Kidney epithelial cell (primary cell): ENCODE measurements around the gene KRT25. TPM values are rescaled to one million over a fixed set of nuclear protein-coding genes. Genes with fewer than 3 reads are reported as not detected.

Experiments
- DNase-seq: peaks from one replicate; pipeline ENCODE4 v3.0.0-alpha.2; 2010; ENCODE audit warnings: low read depth
- H3K27me3 ChIP-seq: 2 replicates; pipeline ENCODE4 v1.6.0; 2011; ENCODE audit warnings: low read length; ENCODE audit not compliant: control insufficient read depth, insufficient read depth
- H3K36me3 ChIP-seq: 2 replicates; pipeline ENCODE4 v1.5.1; 2011; ENCODE audit warnings: low read length; ENCODE audit not compliant: control insufficient read depth, insufficient read depth
- H3K4me3 ChIP-seq: 2 replicates; pipeline ENCODE4 v1.5.1; 2011; ENCODE audit warnings: low read depth, mild to moderate bottlenecking, control low read depth, low read length
- total RNA-seq: library from RNA; depleted of rRNA; stranded (reverse); fragments of >200 nt; gene quantifications from 2 replicates; pipeline ENCODE4 v1.2.3, GENCODE V29; 2015
- TF ChIP-seq, protein P1 (sequence below): IDR thresholded peaks from 2 replicates; pipeline ENCODE4 v1.5.1; 2011; ENCODE audit warnings: mild to moderate bottlenecking, moderate library complexity, low read length, control low read depth, inconsistent platforms; ENCODE audit not compliant: insufficient read depth, poor library complexity, severe bottlenecking

The KRT25 gene
- total RNA-seq, 1 donor from 2014 or later: not detected

DNA sequence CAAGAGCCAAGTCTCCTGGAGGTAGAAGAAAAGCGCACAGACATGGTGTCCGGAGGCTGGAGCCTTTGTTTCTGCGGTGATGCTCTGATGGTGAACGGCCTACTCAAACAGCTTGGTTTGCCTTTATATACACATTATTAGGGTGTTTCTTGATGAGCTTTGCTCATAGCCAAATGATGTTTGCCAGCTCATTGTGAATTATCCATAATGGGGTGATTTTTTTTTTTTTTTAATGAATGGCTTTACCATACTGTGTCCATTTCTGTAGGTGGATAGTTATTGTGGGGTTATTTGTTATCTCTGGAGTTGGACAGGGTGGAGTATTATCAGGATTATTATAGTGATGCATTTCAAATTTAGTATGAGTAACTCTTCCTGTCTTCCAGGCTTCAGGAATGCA is 27.3 kb upstream of the KRT25 start, which contains the start of gene KRT27:
Gene KRT27, minus strand, starts transcription at position 101 of the 400 bp plus-strand sequence. Its CDS starts 57 bp downstream, at position 44.
- H3K36me3 ChIP-seq: no peaks in the 10 kb centered on the region
- DNase-seq: no peak

DNA sequence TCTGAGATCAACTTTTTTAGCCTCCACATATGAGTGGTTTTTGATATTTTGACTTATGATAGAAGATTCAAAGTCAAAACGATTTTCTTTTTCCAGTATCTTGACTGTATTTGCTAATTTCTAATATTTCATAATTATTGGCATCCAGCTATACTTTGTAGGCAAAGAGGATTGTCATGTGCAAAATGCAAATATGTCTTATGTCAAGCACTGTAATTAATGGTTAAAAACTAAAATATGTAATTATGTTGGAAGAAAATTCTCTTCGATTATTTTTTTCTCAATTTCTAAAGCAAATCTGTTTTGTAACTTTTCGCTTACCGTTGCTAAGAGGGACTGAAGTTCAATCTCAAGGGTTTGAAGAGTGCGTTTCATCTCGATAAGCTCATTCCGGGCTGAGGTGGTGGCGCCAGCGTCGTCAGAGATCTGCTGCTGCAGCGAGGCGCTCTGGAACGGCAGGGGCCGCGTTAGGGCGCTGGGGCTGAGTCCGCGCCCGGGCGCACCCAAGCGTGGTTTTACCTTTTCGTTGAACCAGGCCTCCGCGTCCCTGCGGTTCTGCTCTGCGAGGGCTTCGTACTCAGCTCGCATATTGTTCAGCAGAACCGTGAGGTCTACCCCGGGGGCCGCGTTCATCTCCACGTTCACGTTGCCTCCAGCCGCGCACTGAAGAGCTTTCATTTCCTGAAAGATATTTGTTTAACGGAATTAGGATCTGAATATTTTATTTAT is 24.2 kb upstream of the KRT25 start:
- H3K4me3 ChIP-seq: no peak overlapping the region
- DNase-seq: no peak
- no peaks in the 10 kb centered on the region for H3K27me3 ChIP-seq

More for the DNA sequence above, 27.3 kb upstream of the KRT25 start, which contains the start of gene KRT27:
- TF ChIP-seq, protein P1, sequence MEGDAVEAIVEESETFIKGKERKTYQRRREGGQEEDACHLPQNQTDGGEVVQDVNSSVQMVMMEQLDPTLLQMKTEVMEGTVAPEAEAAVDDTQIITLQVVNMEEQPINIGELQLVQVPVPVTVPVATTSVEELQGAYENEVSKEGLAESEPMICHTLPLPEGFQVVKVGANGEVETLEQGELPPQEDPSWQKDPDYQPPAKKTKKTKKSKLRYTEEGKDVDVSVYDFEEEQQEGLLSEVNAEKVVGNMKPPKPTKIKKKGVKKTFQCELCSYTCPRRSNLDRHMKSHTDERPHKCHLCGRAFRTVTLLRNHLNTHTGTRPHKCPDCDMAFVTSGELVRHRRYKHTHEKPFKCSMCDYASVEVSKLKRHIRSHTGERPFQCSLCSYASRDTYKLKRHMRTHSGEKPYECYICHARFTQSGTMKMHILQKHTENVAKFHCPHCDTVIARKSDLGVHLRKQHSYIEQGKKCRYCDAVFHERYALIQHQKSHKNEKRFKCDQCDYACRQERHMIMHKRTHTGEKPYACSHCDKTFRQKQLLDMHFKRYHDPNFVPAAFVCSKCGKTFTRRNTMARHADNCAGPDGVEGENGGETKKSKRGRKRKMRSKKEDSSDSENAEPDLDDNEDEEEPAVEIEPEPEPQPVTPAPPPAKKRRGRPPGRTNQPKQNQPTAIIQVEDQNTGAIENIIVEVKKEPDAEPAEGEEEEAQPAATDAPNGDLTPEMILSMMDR: no peak
- no peaks in the 10 kb centered on the region for H3K27me3 ChIP-seq
- no peak within 1 kb of the TSS for H3K4me3 ChIP-seq

DNA sequence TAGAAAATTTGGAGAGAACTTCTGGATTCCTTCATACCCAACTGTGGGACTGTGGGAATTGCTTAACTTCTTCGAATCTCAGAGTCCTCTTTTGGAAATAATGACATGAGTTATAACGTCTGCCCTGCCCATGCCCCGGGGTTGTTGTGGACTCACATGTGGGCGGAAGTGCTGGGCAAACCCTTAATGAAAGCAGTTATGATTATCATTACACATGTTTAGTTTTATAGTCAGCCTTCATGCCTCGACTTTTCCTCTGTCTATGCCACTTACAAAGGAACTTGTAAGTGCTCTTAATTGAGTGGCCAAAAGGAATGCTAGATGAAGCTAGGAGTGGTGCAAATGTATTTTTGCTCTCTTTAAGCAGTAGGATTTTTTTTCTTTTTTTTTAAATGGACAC is 23.3 kb upstream of the KRT25 start:
- Histone ChIP-seq H3K4me3 (no peak overlapping the region), H3K36me3 (no peaks in the 10 kb centered on the region), H3K27me3 (no peaks in the 10 kb centered on the region)
- TF ChIP-seq, protein P1: no peak
- no peak for DNase-seq

More for the DNA sequence above, 24.2 kb upstream of the KRT25 start:
- no peaks in the 10 kb centered on the region for H3K36me3 ChIP-seq
- TF ChIP-seq, protein P1: no peak

DNA sequence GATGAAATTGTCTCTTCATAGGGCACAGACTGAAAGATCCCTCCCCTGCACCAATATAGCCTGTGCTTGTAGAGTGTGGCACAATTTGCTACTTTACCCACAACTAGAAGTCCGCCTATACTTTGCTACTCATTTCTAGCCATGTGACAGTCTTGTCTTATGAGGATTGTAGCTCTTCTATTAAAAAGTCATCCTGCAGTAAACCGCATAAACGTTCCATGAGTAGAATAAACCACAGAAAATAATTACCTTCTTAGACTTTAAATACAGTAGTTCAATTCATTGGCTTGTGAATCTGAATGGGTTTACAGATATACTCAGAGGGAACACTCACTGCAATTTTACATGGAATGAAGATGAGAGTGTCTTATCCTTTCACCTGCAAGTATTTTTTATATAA is 22.8 kb upstream of the KRT25 start:
- TF ChIP-seq, protein P1: no peak
- H3K4me3 ChIP-seq: no peak overlapping the region
- DNase-seq: no peak
- no peaks in the 10 kb centered on the region for H3K27me3 ChIP-seq
- H3K36me3 ChIP-seq: no peaks in the 10 kb centered on the region

DNA sequence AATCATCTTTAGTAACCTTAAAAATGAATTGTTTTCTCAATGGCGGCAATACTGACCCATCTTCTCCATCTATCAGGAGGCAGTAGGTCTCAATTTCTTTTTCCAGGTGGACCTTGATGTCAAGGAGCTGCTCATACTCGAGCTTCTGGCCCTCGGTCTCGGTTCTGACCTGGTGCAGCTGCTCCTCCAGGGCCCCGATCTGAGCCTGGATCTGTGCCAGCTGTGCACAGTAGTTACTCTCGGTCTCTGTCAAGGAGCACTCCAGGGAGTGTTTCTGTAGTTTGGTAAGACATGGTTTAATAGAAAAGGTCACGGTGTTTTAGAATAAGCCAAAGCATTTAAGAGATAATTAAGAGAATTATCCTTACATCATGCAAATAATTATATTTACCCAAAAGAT is 22.3 kb upstream of the KRT25 start:
- TF ChIP-seq, protein P1: no peak
- DNase-seq: no peak
- Histone ChIP-seq H3K36me3 (no peaks in the 10 kb centered on the region), H3K27me3 (no peaks in the 10 kb centered on the region), H3K4me3 (no peak overlapping the region)

DNA sequence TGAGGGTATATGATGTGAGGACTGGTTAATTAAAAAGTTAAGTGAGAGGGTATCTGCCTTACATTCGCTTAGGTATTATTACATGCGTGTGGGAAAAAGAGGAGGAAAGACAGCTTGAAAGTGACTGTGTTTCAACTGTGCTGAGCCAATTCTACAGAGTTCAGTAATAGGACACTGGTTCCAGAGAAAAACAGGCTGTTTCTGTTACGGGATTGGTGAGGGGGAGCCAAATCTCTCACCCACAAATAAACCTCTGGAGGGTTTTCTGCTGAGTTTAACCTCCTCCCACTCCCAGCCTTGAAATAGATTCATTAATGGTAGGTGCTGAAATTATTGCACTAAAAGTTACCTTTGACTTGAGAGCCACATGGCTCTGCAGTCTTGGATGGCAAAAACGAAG is 20.8 kb upstream of the KRT25 start:
- H3K27me3 ChIP-seq: no peaks in the 10 kb centered on the region
- H3K4me3 ChIP-seq: no peak overlapping the region
- DNase-seq: no peak
- TF ChIP-seq, protein P1: no peak
- H3K36me3 ChIP-seq: no peaks in the 10 kb centered on the region
